ENCODE data around the gene TADA2B.

Gene TADA2B

GRCh38 chr4:7003879-7004240, 39.3 kb upstream of the TADA2B start:
- no peak for DNase-seq
- Histone ChIP-seq H4K91ac (ENCODE audit: low read length) (no peak overlapping the region), H3K36me3 (ENCODE audit: control insufficient read depth in 1 of 2, insufficient read depth in 2 of 2, low read depth in 1 of 2, low read length in 2 of 2) (peaks cover 66 to 89% of the 10 kb centered on the region in 2 experiments), H3K4me1 (ENCODE audit: control insufficient read depth, insufficient read depth, low read depth, low read length) (no peaks in the 10 kb centered on the region), H3K4me3 (ENCODE audit: insufficient read depth in 1 of 2, low read depth in 1 of 2, low read length in 2 of 2) (no peak overlapping the region), H2BK5ac (ENCODE audit: low read depth, low read length, poor library complexity, severe bottlenecking) (no peak overlapping the region), H2BK120ac (ENCODE audit: low read depth, low read length) (no peak overlapping the region), H3K27me3 (ENCODE audit: control insufficient read depth in 1 of 2, insufficient read depth in 1 of 2, low read length in 2 of 2) (no peaks in the 10 kb centered on the region), H2AK5ac (ENCODE audit: low read length, severe bottlenecking) (no peak overlapping the region), H3K4me2 (ENCODE audit: low read length, poor library complexity, severe bottlenecking) (no peak overlapping the region), H3K4ac (ENCODE audit: low read depth in 1 of 2, low read length in 2 of 2) (no peak overlapping the region), H3K79me1 (replicated peaks; ENCODE audit: low read length, poor library complexity, severe bottlenecking) (peaks cover 30% of the 10 kb centered on the region), H3K23ac (ENCODE audit: low read length in 2 of 2) (no peak overlapping the region), H3K27ac (ENCODE audit: low read length, poor library complexity, severe bottlenecking) (no peak overlapping the region), H2BK12ac (ENCODE audit: low read length in 2 of 2) (no peak overlapping the region), H3K9ac (ENCODE audit: low read length) (no peak overlapping the region), H3K18ac (ENCODE audit: low read depth in 1 of 2, low read length in 2 of 2) (no peak overlapping the region), H4K8ac (ENCODE audit: low read length) (no peak overlapping the region), H2AFZ (ENCODE audit: low read depth, low read length) (no peak overlapping the region), H2BK15ac (ENCODE audit: low read depth, poor library complexity, severe bottlenecking) (no peak overlapping the region), H3K14ac (ENCODE audit: low read length in 2 of 2) (no peak overlapping the region), H3K9me3 (ENCODE audit: control insufficient read depth, low read length) (no peaks in the 10 kb centered on the region)
- WGBS = 96% methylated on average over 8 of the region's 8 CpGs

- no peak overlapping the region for H3K27ac ChIP-seq (ENCODE audit: low read length, poor library complexity, severe bottlenecking)
These were observed 38.8 kb upstream of the TADA2B start for GRCh38 chr4:7004331-7004730.

GRCh38 chr4:7005571-7005970, 37.6 kb upstream of the TADA2B start:
- H2BK120ac ChIP-seq (ENCODE audit: low read depth, low read length) = no peak overlapping the region
- no peaks in the 10 kb centered on the region for H3K4me1 ChIP-seq (ENCODE audit: control insufficient read depth, insufficient read depth, low read depth, low read length)
- H3K4me2 ChIP-seq (ENCODE audit: low read length, poor library complexity, severe bottlenecking) = no peak overlapping the region
- H2AFZ ChIP-seq (ENCODE audit: low read depth, low read length) = no peak overlapping the region
- H3K4ac ChIP-seq (ENCODE audit: low read depth in 1 of 2, low read length in 2 of 2) = no peak overlapping the region
- WGBS = 98% methylated on average over 4 of the region's 4 CpGs
- no peak for DNase-seq
- no peak overlapping the region for H2BK12ac ChIP-seq (ENCODE audit: low read length in 2 of 2)
- no peak overlapping the region for H3K4me3 ChIP-seq (ENCODE audit: insufficient read depth in 1 of 2, low read depth in 1 of 2, low read length in 2 of 2)
- H3K23ac ChIP-seq (ENCODE audit: low read length in 2 of 2) = no peak overlapping the region
- H2BK5ac ChIP-seq (ENCODE audit: low read depth, low read length, poor library complexity, severe bottlenecking) = no peak overlapping the region
- no peak overlapping the region for H4K91ac ChIP-seq (ENCODE audit: low read length)
- no peak overlapping the region for H2AK5ac ChIP-seq (ENCODE audit: low read length, severe bottlenecking)
- peaks cover 52 to 88% of the 10 kb centered on the region in 2 experiments for H3K36me3 ChIP-seq (ENCODE audit: control insufficient read depth in 1 of 2, insufficient read depth in 2 of 2, low read depth in 1 of 2, low read length in 2 of 2)
- no peaks in the 10 kb centered on the region for H3K27me3 ChIP-seq (ENCODE audit: control insufficient read depth in 1 of 2, insufficient read depth in 1 of 2, low read length in 2 of 2)
- H3K9ac ChIP-seq (ENCODE audit: low read length) = no peak overlapping the region
- no peaks in the 10 kb centered on the region for H3K9me3 ChIP-seq (ENCODE audit: control insufficient read depth, low read length)
- no peak overlapping the region for H3K18ac ChIP-seq (ENCODE audit: low read depth in 1 of 2, low read length in 2 of 2)
- H3K79me1 ChIP-seq (replicated peaks; ENCODE audit: low read length, poor library complexity, severe bottlenecking) = peaks cover 30% of the 10 kb centered on the region
- no peak overlapping the region for H2BK15ac ChIP-seq (ENCODE audit: low read depth, poor library complexity, severe bottlenecking)
- no peak overlapping the region for H3K27ac ChIP-seq (ENCODE audit: low read length, poor library complexity, severe bottlenecking)
- H3K14ac ChIP-seq (ENCODE audit: low read length in 2 of 2) = no peak overlapping the region
- H4K8ac ChIP-seq (ENCODE audit: low read length) = no peak overlapping the region

More at GRCh38 chr4:7004331-7004730, 38.8 kb upstream of the TADA2B start:
- no peak overlapping the region for H2BK5ac ChIP-seq (ENCODE audit: low read depth, low read length, poor library complexity, severe bottlenecking)
- no peak overlapping the region for H3K4me3 ChIP-seq (ENCODE audit: insufficient read depth in 1 of 2, low read depth in 1 of 2, low read length in 2 of 2)
- peaks cover 61 to 89% of the 10 kb centered on the region in 2 experiments for H3K36me3 ChIP-seq (ENCODE audit: control insufficient read depth in 1 of 2, insufficient read depth in 2 of 2, low read depth in 1 of 2, low read length in 2 of 2)
- H3K9me3 ChIP-seq (ENCODE audit: control insufficient read depth, low read length) = no peaks in the 10 kb centered on the region
- no peak overlapping the region for H3K14ac ChIP-seq (ENCODE audit: low read length in 2 of 2)
- 95% methylated on average over 4 of the region's 4 CpGs for WGBS
- H2BK12ac ChIP-seq (ENCODE audit: low read length in 2 of 2) = no peak overlapping the region
- no peak overlapping the region for H3K4me2 ChIP-seq (ENCODE audit: low read length, poor library complexity, severe bottlenecking)
- H3K79me1 ChIP-seq (replicated peaks; ENCODE audit: low read length, poor library complexity, severe bottlenecking) = peaks cover 31% of the 10 kb centered on the region
- no peak overlapping the region for H2BK15ac ChIP-seq (ENCODE audit: low read depth, poor library complexity, severe bottlenecking)
- no peak overlapping the region for H4K91ac ChIP-seq (ENCODE audit: low read length)
- H2AK5ac ChIP-seq (ENCODE audit: low read length, severe bottlenecking) = no peak overlapping the region
- no peak overlapping the region for H4K8ac ChIP-seq (ENCODE audit: low read length)
- peak; percentile 36 for DNase-seq
- no peaks in the 10 kb centered on the region for H3K27me3 ChIP-seq (ENCODE audit: control insufficient read depth in 1 of 2, insufficient read depth in 1 of 2, low read length in 2 of 2)
- H3K4me1 ChIP-seq (ENCODE audit: control insufficient read depth, insufficient read depth, low read depth, low read length) = no peaks in the 10 kb centered on the region
- H3K18ac ChIP-seq (ENCODE audit: low read depth in 1 of 2, low read length in 2 of 2) = no peak overlapping the region
- no peak overlapping the region for H3K9ac ChIP-seq (ENCODE audit: low read length)
- H3K4ac ChIP-seq (ENCODE audit: low read depth in 1 of 2, low read length in 2 of 2) = no peak overlapping the region
- H2BK120ac ChIP-seq (ENCODE audit: low read depth, low read length) = no peak overlapping the region
- no peak overlapping the region for H2AFZ ChIP-seq (ENCODE audit: low read depth, low read length)
- no peak overlapping the region for H3K23ac ChIP-seq (ENCODE audit: low read length in 2 of 2)

GRCh38 chr4:7006411-7006810, 36.8 kb upstream of the TADA2B start:
- no peak overlapping the region for H3K27ac ChIP-seq (ENCODE audit: low read length, poor library complexity, severe bottlenecking)
- no peaks in the 10 kb centered on the region for H3K9me3 ChIP-seq (ENCODE audit: control insufficient read depth, low read length)
- H4K8ac ChIP-seq (ENCODE audit: low read length) = no peak overlapping the region
- H3K18ac ChIP-seq (ENCODE audit: low read depth in 1 of 2, low read length in 2 of 2) = no peak overlapping the region
- no peak overlapping the region for H2BK15ac ChIP-seq (ENCODE audit: low read depth, poor library complexity, severe bottlenecking)
- no peaks in the 10 kb centered on the region for H3K4me1 ChIP-seq (ENCODE audit: control insufficient read depth, insufficient read depth, low read depth, low read length)
- no peaks in the 10 kb centered on the region for H3K27me3 ChIP-seq (ENCODE audit: control insufficient read depth in 1 of 2, insufficient read depth in 1 of 2, low read length in 2 of 2)
- H3K79me1 ChIP-seq (replicated peaks; ENCODE audit: low read length, poor library complexity, severe bottlenecking) = peaks cover 29% of the 10 kb centered on the region
- no peak overlapping the region for H4K91ac ChIP-seq (ENCODE audit: low read length)
- no peak overlapping the region for H3K9ac ChIP-seq (ENCODE audit: low read length)
- no peak overlapping the region for H3K4ac ChIP-seq (ENCODE audit: low read depth in 1 of 2, low read length in 2 of 2)
- H3K36me3 ChIP-seq (ENCODE audit: control insufficient read depth in 1 of 2, insufficient read depth in 2 of 2, low read depth in 1 of 2, low read length in 2 of 2) = peaks cover 48 to 88% of the 10 kb centered on the region in 2 experiments
- no peak overlapping the region for H2AK5ac ChIP-seq (ENCODE audit: low read length, severe bottlenecking)
- DNase-seq = no peak
- WGBS = 91% methylated on average over 3 of the region's 3 CpGs
- H3K23ac ChIP-seq (ENCODE audit: low read length in 2 of 2) = no peak overlapping the region
- no peak overlapping the region for H2BK120ac ChIP-seq (ENCODE audit: low read depth, low read length)
- no peak overlapping the region for H2BK5ac ChIP-seq (ENCODE audit: low read depth, low read length, poor library complexity, severe bottlenecking)
- H2AFZ ChIP-seq (ENCODE audit: low read depth, low read length) = no peak overlapping the region
- H3K4me3 ChIP-seq (ENCODE audit: insufficient read depth in 1 of 2, low read depth in 1 of 2, low read length in 2 of 2) = no peak overlapping the region
- H3K4me2 ChIP-seq (ENCODE audit: low read length, poor library complexity, severe bottlenecking) = no peak overlapping the region
- H2BK12ac ChIP-seq (ENCODE audit: low read length in 2 of 2) = no peak overlapping the region
- no peak overlapping the region for H3K14ac ChIP-seq (ENCODE audit: low read length in 2 of 2)
